ENCODE measurements around the gene PACS2. TPM values are rescaled to one million over a fixed set of nuclear protein-coding genes. Genes with fewer than 3 reads are reported as not detected.

Gene PACS2
- total RNA-seq, 2 donors from 2014 or later, result 80.4 to 125 TPM

GRCh38 chr14:105416671-105417070 lies 102.1 kb downstream of the PACS2 start:
- Histone ChIP-seq H3K27me3 (replicated peaks; ENCODE audit: insufficient read depth) (peaks cover 5% of the 10 kb centered on the region), H3K4me3 (no peak overlapping the region), H3K9me3 (no peaks in the 10 kb centered on the region), H3K4me1 (ENCODE audit: control insufficient read depth in 1 of 2, low read depth in 2 of 2) (peaks cover 24 to 40% of the 10 kb centered on the region in 2 donors), H3K36me3 (no peaks in the 10 kb centered on the region), H3K27ac (no peak overlapping the region)
- ATAC-seq (ENCODE audit: insufficient number of reproducible peaks, low FRiP score, low read depth) (no peak), DNase-seq (ENCODE audit: low spot score) (no peak)
- TF ChIP-seq, protein P1, sequence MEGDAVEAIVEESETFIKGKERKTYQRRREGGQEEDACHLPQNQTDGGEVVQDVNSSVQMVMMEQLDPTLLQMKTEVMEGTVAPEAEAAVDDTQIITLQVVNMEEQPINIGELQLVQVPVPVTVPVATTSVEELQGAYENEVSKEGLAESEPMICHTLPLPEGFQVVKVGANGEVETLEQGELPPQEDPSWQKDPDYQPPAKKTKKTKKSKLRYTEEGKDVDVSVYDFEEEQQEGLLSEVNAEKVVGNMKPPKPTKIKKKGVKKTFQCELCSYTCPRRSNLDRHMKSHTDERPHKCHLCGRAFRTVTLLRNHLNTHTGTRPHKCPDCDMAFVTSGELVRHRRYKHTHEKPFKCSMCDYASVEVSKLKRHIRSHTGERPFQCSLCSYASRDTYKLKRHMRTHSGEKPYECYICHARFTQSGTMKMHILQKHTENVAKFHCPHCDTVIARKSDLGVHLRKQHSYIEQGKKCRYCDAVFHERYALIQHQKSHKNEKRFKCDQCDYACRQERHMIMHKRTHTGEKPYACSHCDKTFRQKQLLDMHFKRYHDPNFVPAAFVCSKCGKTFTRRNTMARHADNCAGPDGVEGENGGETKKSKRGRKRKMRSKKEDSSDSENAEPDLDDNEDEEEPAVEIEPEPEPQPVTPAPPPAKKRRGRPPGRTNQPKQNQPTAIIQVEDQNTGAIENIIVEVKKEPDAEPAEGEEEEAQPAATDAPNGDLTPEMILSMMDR (IDR thresholded peaks at IDR 0.05), result no peak

DNA sequence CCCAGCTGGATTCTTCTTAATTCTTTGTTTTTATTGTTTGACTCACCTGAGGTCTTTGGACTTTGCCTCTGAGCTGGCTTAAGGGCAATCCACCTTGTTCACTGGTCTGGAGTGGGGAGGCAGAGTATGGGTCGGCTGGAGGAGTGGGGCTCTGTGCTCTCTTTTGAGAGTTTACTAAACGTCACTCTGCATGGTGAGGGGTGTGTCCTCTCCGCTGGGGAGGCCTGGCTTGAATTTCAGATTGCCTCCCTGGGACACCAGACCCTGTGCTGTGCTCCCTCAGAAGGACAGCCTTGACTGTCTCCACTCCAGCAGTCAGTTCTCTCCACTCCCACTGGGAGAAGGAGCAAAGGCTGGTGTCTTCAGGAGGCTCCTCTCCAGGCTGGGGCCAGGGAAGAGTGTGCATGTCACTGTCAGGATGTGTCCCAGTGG lies 103.2 kb downstream of the PACS2 start:
- H3K27me3 ChIP-seq (replicated peaks; ENCODE audit: insufficient read depth), result no peaks in the 10 kb centered on the region
- H3K9me3 ChIP-seq, result no peaks in the 10 kb centered on the region
- no peak overlapping the region for H3K27ac ChIP-seq
- H3K4me1 ChIP-seq (ENCODE audit: control insufficient read depth in 1 of 2, low read depth in 2 of 2), result peaks cover 32 to 49% of the 10 kb centered on the region in 2 donors
- no peaks in the 10 kb centered on the region for H3K36me3 ChIP-seq
- no peak overlapping the region for H3K4me3 ChIP-seq
- ATAC-seq (ENCODE audit: insufficient number of reproducible peaks, low FRiP score, low read depth) (no peak), DNase-seq (ENCODE audit: low spot score) (no peak)
- TF ChIP-seq, protein P1 (IDR thresholded peaks at IDR 0.05), result no peak

GRCh38 chr14:105418269-105419194 lies 104.0 kb downstream of the PACS2 start:
- no peak overlapping the region for H3K27ac ChIP-seq
- DNase-seq (ENCODE audit: low spot score), result no peak
- peaks cover 32 to 50% of the 10 kb centered on the region in 2 donors for H3K4me1 ChIP-seq (ENCODE audit: control insufficient read depth in 1 of 2, low read depth in 2 of 2)

DNA sequence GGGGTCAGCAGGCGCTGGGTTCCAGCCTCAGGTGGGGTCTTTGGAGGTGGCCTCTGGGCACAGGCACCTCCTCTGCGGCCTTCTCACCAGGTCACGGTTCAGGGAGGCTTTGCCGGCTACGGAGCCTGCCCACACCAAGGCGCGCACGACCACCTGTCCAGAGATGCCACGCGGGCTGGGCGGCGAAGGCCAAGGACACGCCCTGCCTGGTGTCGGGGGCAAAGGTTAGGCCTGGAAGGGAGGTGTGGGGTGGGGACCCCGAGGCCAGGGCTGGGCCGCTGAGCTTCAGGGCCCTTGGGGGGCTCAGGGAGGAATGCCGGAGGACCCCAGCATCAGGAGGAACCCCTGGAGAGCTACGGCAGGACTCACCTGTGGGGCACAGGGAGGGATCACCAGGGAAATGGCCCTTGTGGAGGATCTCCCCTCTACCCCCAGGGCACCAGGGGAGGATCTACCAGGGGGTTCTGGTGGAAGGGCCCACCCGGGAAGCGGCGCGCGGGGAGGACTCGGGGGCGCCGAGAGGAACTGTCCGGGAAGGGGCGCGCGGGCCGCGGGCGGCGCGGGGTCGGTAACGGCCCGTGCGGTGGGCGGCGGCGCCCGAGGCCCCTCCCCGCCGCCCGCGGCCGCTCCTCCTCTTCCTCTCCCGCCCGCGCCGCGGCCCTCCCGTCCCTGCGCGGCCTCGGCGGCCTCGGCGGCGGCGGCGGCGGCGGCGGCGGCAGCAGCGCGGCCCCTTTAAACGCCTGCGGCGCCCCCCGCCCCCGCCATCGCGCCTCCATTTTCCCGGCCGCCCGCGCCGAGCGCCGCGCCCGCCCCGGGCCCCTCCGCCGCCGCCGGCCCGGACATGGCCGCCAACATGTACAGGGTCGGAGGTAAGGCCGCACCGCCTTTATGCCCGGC lies 104.9 kb downstream of the PACS2 start, which contains the start of gene MTA1:
Gene MTA1, plus strand, starts transcription at position 633 of the 897 bp plus-strand sequence. Its CDS starts 209 bp downstream, at position 842.
- ATAC-seq (ENCODE audit: insufficient number of reproducible peaks, low FRiP score, low read depth) (no peak), DNase-seq (ENCODE audit: low spot score) (no peak)
- peaks cover 32 to 49% of the 10 kb centered on the region in 2 donors for H3K4me1 ChIP-seq (ENCODE audit: control insufficient read depth in 1 of 2, low read depth in 2 of 2)
- H3K27me3 ChIP-seq (replicated peaks; ENCODE audit: insufficient read depth), result no peaks in the 10 kb centered on the region
- peak within 1 kb of the TSS; percentile 43 to 68 for H3K27ac ChIP-seq
- no peaks in the 10 kb centered on the region for H3K36me3 ChIP-seq
- TF ChIP-seq, protein P1 (IDR thresholded peaks at IDR 0.05), result no peak
- H3K9me3 ChIP-seq, result no peaks in the 10 kb centered on the region
- H3K4me3 ChIP-seq, result peak within 1 kb of the TSS; percentile 77

More at GRCh38 chr14:105418269-105419194, 104.0 kb downstream of the PACS2 start:
- no peak for ATAC-seq (ENCODE audit: insufficient number of reproducible peaks, low FRiP score, low read depth)
- Histone ChIP-seq H3K4me3 (peak overlapping the region; percentile 70), H3K36me3 (no peaks in the 10 kb centered on the region), H3K27me3 (replicated peaks; ENCODE audit: insufficient read depth) (no peaks in the 10 kb centered on the region), H3K9me3 (no peaks in the 10 kb centered on the region)
- TF ChIP-seq, protein P1 (IDR thresholded peaks at IDR 0.05), result no peak

Measured in thoracic aorta (tissue), 2 donors.